ENCODE results near the gene TUBGCP5. TPM values are rescaled to one million over a fixed set of nuclear protein-coding genes. Genes with fewer than 3 reads are reported as not detected.

The TUBGCP5 gene
- total RNA-seq, 1 experiment from 2014 or later = 17.9 TPM

- H3K9ac ChIP-seq (ENCODE audit: low read length) = no peak overlapping the region
- no peaks in the 10 kb centered on the region for H3K36me3 ChIP-seq (ENCODE audit: insufficient read depth, low read length)
- H2AFZ ChIP-seq (ENCODE audit: low read length) = no peak overlapping the region
- no peaks in the 10 kb centered on the region for H3K27me3 ChIP-seq (ENCODE audit: low read length)
- H4K20me1 ChIP-seq (ENCODE audit: insufficient read depth, low read depth, low read length) = no peaks in the 10 kb centered on the region
- H3K9me2 ChIP-seq (replicated peaks; ENCODE audit: insufficient read depth, low read length) = no peaks in the 10 kb centered on the region
- H3K4me1 ChIP-seq (ENCODE audit: low read length) = no peaks in the 10 kb centered on the region
- no peak overlapping the region for H3K4me2 ChIP-seq (ENCODE audit: low read depth, low read length, poor library complexity, severe bottlenecking)
- H3K27ac ChIP-seq (ENCODE audit: low read length) = no peak overlapping the region
- DNase-seq = no peak
- no peak overlapping the region for H3K4me3 ChIP-seq (ENCODE audit: low read length)
- no peaks in the 10 kb centered on the region for H3K79me2 ChIP-seq (ENCODE audit: low read length)
- H3K9me3 ChIP-seq (ENCODE audit: low read length) = no peaks in the 10 kb centered on the region
Measured at GRCh38 chr15:22967084-22967770, 72.1 kb downstream of the TUBGCP5 start.

GRCh38 chr15:22966321-22967083, 72.9 kb downstream of the TUBGCP5 start:
- DNase-seq = no peak
- no peaks in the 10 kb centered on the region for H3K79me2 ChIP-seq (ENCODE audit: low read length)
- H2AFZ ChIP-seq (ENCODE audit: low read length) = no peak overlapping the region
- no peaks in the 10 kb centered on the region for H3K36me3 ChIP-seq (ENCODE audit: insufficient read depth, low read length)
- H3K4me1 ChIP-seq (ENCODE audit: low read length) = no peaks in the 10 kb centered on the region
- H3K4me3 ChIP-seq (ENCODE audit: low read length) = no peak overlapping the region
- no peaks in the 10 kb centered on the region for H4K20me1 ChIP-seq (ENCODE audit: insufficient read depth, low read depth, low read length)
- no peak overlapping the region for H3K27ac ChIP-seq (ENCODE audit: low read length)
- no peaks in the 10 kb centered on the region for H3K9me2 ChIP-seq (replicated peaks; ENCODE audit: insufficient read depth, low read length)
- no peaks in the 10 kb centered on the region for H3K27me3 ChIP-seq (ENCODE audit: low read length)
- H3K9ac ChIP-seq (ENCODE audit: low read length) = no peak overlapping the region
- no peaks in the 10 kb centered on the region for H3K9me3 ChIP-seq (ENCODE audit: low read length)
- H3K4me2 ChIP-seq (ENCODE audit: low read depth, low read length, poor library complexity, severe bottlenecking) = no peak overlapping the region

- no peaks in the 10 kb centered on the region for H4K20me1 ChIP-seq (ENCODE audit: insufficient read depth, low read depth, low read length)
- no peak overlapping the region for H3K27ac ChIP-seq (ENCODE audit: low read length)
- no peaks in the 10 kb centered on the region for H3K27me3 ChIP-seq (ENCODE audit: low read length)
- no peaks in the 10 kb centered on the region for H3K9me3 ChIP-seq (ENCODE audit: low read length)
- H3K36me3 ChIP-seq (ENCODE audit: insufficient read depth, low read length) = no peaks in the 10 kb centered on the region
- H3K4me2 ChIP-seq (ENCODE audit: low read depth, low read length, poor library complexity, severe bottlenecking) = no peak overlapping the region
- H3K9ac ChIP-seq (ENCODE audit: low read length) = no peak overlapping the region
- no peaks in the 10 kb centered on the region for H3K4me1 ChIP-seq (ENCODE audit: low read length)
- no peak for DNase-seq
- no peaks in the 10 kb centered on the region for H3K9me2 ChIP-seq (replicated peaks; ENCODE audit: insufficient read depth, low read length)
- no peak overlapping the region for H2AFZ ChIP-seq (ENCODE audit: low read length)
- no peaks in the 10 kb centered on the region for H3K79me2 ChIP-seq (ENCODE audit: low read length)
- H3K4me3 ChIP-seq (ENCODE audit: low read length) = no peak overlapping the region
Measured at GRCh38 chr15:22963641-22964040, 75.7 kb downstream of the TUBGCP5 start.

- no peak overlapping the region for H3K4me2 ChIP-seq (ENCODE audit: low read depth, low read length, poor library complexity, severe bottlenecking)
- H3K27ac ChIP-seq (ENCODE audit: low read length) = no peak overlapping the region
- H3K9me2 ChIP-seq (replicated peaks; ENCODE audit: insufficient read depth, low read length) = no peaks in the 10 kb centered on the region
- H3K79me2 ChIP-seq (ENCODE audit: low read length) = no peaks in the 10 kb centered on the region
- no peak overlapping the region for H3K4me3 ChIP-seq (ENCODE audit: low read length)
- no peaks in the 10 kb centered on the region for H3K4me1 ChIP-seq (ENCODE audit: low read length)
- no peak overlapping the region for H3K9ac ChIP-seq (ENCODE audit: low read length)
- H4K20me1 ChIP-seq (ENCODE audit: insufficient read depth, low read depth, low read length) = no peaks in the 10 kb centered on the region
- no peaks in the 10 kb centered on the region for H3K9me3 ChIP-seq (ENCODE audit: low read length)
- H3K27me3 ChIP-seq (ENCODE audit: low read length) = no peaks in the 10 kb centered on the region
- H2AFZ ChIP-seq (ENCODE audit: low read length) = no peak overlapping the region
- H3K36me3 ChIP-seq (ENCODE audit: insufficient read depth, low read length) = no peaks in the 10 kb centered on the region
- no peak for DNase-seq
Measured at GRCh38 chr15:22962611-22963010, 76.8 kb downstream of the TUBGCP5 start.

GRCh38 chr15:22961762-22962161, 77.6 kb downstream of the TUBGCP5 start:
- no peak overlapping the region for H3K4me3 ChIP-seq (ENCODE audit: low read length)
- no peaks in the 10 kb centered on the region for H3K9me3 ChIP-seq (ENCODE audit: low read length)
- H3K36me3 ChIP-seq (ENCODE audit: insufficient read depth, low read length) = no peaks in the 10 kb centered on the region
- no peak overlapping the region for H3K27ac ChIP-seq (ENCODE audit: low read length)
- H3K9me2 ChIP-seq (replicated peaks; ENCODE audit: insufficient read depth, low read length) = no peaks in the 10 kb centered on the region
- no peaks in the 10 kb centered on the region for H3K79me2 ChIP-seq (ENCODE audit: low read length)
- no peaks in the 10 kb centered on the region for H3K4me1 ChIP-seq (ENCODE audit: low read length)
- H4K20me1 ChIP-seq (ENCODE audit: insufficient read depth, low read depth, low read length) = no peaks in the 10 kb centered on the region
- H3K4me2 ChIP-seq (ENCODE audit: low read depth, low read length, poor library complexity, severe bottlenecking) = no peak overlapping the region
- no peak for DNase-seq
- H3K27me3 ChIP-seq (ENCODE audit: low read length) = no peaks in the 10 kb centered on the region
- H2AFZ ChIP-seq (ENCODE audit: low read length) = no peak overlapping the region
- no peak overlapping the region for H3K9ac ChIP-seq (ENCODE audit: low read length)

- no peak overlapping the region for H3K27ac ChIP-seq (ENCODE audit: low read length)
- no peak overlapping the region for H2AFZ ChIP-seq (ENCODE audit: low read length)
- no peaks in the 10 kb centered on the region for H3K27me3 ChIP-seq (ENCODE audit: low read length)
- DNase-seq = no peak
- no peaks in the 10 kb centered on the region for H3K9me2 ChIP-seq (replicated peaks; ENCODE audit: insufficient read depth, low read length)
- no peak overlapping the region for H3K9ac ChIP-seq (ENCODE audit: low read length)
- H3K79me2 ChIP-seq (ENCODE audit: low read length) = no peaks in the 10 kb centered on the region
- H3K9me3 ChIP-seq (ENCODE audit: low read length) = no peaks in the 10 kb centered on the region
- no peaks in the 10 kb centered on the region for H3K4me1 ChIP-seq (ENCODE audit: low read length)
- no peak overlapping the region for H3K4me2 ChIP-seq (ENCODE audit: low read depth, low read length, poor library complexity, severe bottlenecking)
- H3K4me3 ChIP-seq (ENCODE audit: low read length) = no peak overlapping the region
- no peaks in the 10 kb centered on the region for H4K20me1 ChIP-seq (ENCODE audit: insufficient read depth, low read depth, low read length)
- H3K36me3 ChIP-seq (ENCODE audit: insufficient read depth, low read length) = no peaks in the 10 kb centered on the region
Measured at GRCh38 chr15:22960556-22960955, 78.8 kb downstream of the TUBGCP5 start.

GRCh38 chr15:22960126-22960525, 79.2 kb downstream of the TUBGCP5 start:
- H3K36me3 ChIP-seq (ENCODE audit: insufficient read depth, low read length) = no peaks in the 10 kb centered on the region
- no peaks in the 10 kb centered on the region for H3K9me2 ChIP-seq (replicated peaks; ENCODE audit: insufficient read depth, low read length)
- H3K4me1 ChIP-seq (ENCODE audit: low read length) = no peaks in the 10 kb centered on the region
- H4K20me1 ChIP-seq (ENCODE audit: insufficient read depth, low read depth, low read length) = no peaks in the 10 kb centered on the region
- no peaks in the 10 kb centered on the region for H3K9me3 ChIP-seq (ENCODE audit: low read length)
- no peak overlapping the region for H3K27ac ChIP-seq (ENCODE audit: low read length)
- H3K4me3 ChIP-seq (ENCODE audit: low read length) = no peak overlapping the region
- no peak overlapping the region for H2AFZ ChIP-seq (ENCODE audit: low read length)
- H3K79me2 ChIP-seq (ENCODE audit: low read length) = no peaks in the 10 kb centered on the region
- no peak for DNase-seq
- no peak overlapping the region for H3K4me2 ChIP-seq (ENCODE audit: low read depth, low read length, poor library complexity, severe bottlenecking)
- no peaks in the 10 kb centered on the region for H3K27me3 ChIP-seq (ENCODE audit: low read length)
- no peak overlapping the region for H3K9ac ChIP-seq (ENCODE audit: low read length)

- Histone ChIP-seq H3K9me3 (ENCODE audit: low read length) (no peaks in the 10 kb centered on the region), H2AFZ (ENCODE audit: low read length) (no peak overlapping the region), H3K27me3 (ENCODE audit: low read length) (no peaks in the 10 kb centered on the region), H3K79me2 (ENCODE audit: low read length) (no peaks in the 10 kb centered on the region), H3K4me2 (ENCODE audit: low read depth, low read length, poor library complexity, severe bottlenecking) (no peak overlapping the region), H3K4me1 (ENCODE audit: low read length) (no peaks in the 10 kb centered on the region), H4K20me1 (ENCODE audit: insufficient read depth, low read depth, low read length) (no peaks in the 10 kb centered on the region), H3K4me3 (ENCODE audit: low read length) (no peak overlapping the region), H3K27ac (ENCODE audit: low read length) (no peak overlapping the region), H3K9me2 (replicated peaks; ENCODE audit: insufficient read depth, low read length) (no peaks in the 10 kb centered on the region), H3K9ac (ENCODE audit: low read length) (no peak overlapping the region), H3K36me3 (ENCODE audit: insufficient read depth, low read length) (no peaks in the 10 kb centered on the region)
- no peak for DNase-seq
Measured at GRCh38 chr15:22959321-22960101, 79.9 kb downstream of the TUBGCP5 start.
